CD4-positive, alpha-beta T cell treated with Interleukin-4 for 1 hour (primary cell): Measurements from ENCODE around the gene GRK6.

ENCODE experiments used
- DNase-seq, 2 donors: peaks; one replicate each; pipeline ENCODE4 v3.0.0-alpha.2; 2020 to 2022

GRK6 gene

DNA sequence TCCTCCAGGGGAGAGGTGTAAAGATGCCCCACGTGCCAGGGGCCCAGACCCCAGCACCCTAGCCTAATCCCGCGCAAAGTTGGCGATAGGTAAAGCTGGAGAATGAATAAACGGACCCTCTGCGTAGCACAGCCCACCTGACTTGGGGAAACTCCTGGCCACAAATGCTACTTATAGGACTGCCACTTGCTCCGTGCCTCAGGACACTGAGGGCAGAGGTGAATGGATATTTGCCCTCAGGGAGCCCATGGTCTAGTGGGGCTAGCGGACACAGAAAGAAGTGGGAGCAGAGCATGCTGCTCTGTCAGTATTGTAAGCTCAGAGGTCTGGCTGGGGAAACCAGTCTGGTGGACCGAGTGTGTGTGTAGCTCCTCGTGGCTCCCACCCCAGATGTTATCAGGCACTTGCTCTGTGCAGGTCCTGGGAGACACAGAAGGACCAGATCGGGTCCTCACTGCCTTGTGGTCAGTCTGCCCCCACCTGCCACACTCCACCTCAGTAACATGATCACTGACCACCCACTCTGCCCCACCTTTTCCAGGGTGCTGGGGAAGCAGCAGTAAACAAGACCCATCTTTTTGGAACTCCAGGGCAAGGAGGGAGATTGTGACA, 841 bp downstream of the GRK6 start:
- DNase-seq: no peak

DNA sequence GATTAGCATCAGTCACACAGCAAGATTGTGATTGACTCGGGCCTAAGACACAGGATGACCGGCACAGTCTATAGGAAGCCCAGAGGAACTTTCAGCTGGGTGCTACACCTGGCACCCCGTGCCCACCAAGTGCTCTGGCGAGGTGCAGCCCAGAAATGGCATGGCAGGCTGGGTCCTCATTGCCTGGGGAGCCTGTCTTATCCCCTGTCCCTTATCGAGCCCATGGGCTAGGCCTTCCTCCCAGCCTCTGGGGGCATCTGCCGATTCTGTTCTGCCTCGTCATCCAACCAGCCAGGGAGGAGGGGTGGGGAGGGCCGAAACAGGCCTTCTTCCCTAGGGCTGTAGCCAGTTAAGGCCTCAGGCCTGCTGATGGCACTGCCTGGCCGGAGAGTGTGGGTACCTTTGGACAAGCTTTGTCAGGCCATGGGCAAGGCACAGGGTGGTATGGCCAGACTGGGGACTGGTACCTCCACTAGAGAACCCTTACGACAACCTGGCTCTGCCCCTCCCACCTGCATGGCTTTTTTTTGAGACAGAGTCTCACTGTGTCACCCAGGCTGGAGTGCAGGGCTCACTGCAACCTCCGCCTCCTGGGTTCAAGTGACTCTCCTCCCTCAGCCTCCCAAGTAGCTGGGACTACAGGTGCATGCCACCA, 1.6 kb downstream of the GRK6 start:
- peak in 1 of 2 donors; percentile 44 for DNase-seq

DNA sequence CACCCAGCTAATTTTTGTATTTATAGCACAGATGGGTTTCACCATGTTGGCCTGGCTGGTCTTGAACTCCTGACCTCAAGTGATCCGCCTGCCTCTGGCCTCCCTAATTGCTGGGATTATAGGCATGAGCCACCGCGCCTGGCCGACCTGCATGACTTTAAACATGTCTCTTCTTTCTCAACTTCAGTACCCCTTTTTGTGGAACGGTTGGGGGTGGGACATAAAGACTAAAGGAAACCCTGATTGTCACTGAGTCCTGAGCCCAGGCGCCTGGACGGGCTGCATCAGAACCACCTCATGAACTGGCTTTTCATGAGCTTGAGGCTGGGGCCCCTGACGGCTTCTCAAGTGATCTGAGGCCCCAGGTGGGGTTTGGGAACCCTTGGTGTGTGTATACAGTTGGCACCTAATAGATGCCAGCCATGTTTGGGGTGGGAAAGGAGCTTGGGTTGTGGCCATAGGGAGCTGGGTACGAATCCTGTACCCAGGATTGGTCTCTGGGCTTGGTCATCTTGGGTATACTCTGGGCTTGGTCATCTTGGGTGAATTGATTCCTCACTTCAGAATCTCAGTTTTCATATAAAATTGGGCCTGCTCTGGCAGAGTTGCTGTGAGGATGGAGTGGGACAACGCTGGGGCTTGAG, 2.2 kb downstream of the GRK6 start:
- DNase-seq: no peak

DNA sequence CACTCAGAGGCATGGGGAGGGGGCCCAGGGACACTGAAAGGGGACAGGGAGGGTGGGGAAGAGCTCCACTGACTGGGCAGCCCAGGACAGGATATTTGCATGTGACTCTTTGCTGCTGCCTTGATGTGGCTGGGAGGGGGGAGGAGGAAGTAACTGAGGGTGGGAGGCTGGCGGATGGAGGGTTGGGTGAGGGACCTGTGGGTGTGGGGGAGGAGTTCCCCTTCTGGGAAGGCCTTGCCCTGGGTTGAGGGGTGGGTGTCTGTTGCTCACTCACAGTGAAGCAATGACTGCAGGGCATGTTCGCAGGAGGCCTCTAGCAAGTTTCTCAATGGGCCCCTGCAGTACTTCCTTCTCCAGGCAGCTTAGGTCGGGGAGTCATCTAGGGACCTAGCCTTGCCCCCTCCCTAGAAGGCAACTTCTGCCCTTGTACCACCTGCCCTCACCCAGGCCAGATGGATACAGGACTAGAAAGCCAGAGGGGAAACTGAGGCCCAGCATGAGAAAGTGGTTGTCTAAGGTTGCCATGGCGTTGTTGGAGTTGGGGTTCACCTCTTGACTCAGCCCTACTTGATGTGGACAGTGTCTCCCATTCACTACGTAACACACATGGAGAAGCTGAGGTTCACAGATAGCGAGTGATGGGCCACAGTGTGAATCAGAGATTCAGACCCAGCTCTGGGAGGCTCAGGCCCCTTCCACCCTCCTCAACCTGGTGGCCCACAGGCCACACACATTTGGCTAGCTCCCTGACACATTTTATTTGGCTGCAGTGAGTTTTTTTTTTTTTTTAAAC, 3.0 kb downstream of the GRK6 start:
- peak; percentile 89 to 92 for DNase-seq

DNA sequence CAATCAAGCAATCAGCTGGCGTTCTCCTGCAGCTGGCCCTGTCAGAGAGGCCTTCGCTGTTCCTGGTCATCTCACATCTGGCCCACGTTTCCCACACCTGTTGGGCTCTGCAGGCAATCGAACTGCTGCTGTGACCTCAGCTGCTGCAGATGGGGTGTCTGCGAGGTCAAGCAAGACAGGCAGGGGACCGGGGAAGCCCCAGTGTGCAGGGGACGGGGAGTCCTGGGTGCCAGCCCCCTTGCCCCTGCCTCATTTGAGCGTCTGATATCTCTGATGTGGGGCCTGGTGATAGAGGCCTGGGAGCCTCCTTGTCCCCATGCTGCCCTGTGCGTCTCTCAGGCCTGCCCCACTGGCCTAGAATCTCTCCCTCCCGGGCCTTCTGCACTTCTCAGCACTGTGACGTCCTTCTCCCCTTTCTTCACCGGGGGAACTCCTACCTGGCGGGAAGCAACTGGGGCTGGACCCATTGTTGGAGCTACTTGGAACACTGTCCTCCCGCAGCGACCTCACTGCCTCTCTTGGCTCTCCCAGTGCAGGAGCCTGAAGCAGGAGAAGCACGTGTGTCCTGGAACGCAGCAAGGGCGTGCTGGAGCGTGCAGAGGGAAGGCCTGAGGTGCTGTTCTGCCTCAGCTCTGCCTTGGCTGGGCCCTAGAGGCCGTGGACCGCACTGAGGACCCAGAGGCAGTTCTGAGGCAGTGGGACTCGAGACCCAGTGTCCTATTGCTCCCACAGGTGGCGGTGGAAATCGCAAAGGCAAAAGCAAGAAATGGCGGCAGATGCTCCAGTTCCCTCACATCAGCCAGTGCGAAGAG, 3.9 kb downstream of the GRK6 start:
- no peak for DNase-seq

DNA sequence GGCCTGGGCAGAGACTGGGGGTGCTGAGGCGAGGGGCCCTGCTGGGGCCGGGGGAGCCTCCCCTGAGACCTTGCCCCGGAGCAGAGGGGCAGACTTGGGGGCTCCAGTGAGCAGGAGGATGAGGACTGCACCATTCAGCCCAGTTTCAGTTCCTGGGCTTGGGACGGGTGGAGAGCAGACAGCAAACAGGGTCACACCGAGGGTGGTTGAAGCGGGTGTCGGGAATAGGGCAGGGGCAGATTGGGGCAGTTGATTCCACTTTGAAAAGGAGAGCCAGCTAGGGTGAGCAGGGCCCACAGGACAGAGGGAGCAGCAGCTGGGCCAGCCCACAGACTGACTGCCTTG, 4.5 kb downstream of the GRK6 start:
- DNase-seq: no peak

DNA sequence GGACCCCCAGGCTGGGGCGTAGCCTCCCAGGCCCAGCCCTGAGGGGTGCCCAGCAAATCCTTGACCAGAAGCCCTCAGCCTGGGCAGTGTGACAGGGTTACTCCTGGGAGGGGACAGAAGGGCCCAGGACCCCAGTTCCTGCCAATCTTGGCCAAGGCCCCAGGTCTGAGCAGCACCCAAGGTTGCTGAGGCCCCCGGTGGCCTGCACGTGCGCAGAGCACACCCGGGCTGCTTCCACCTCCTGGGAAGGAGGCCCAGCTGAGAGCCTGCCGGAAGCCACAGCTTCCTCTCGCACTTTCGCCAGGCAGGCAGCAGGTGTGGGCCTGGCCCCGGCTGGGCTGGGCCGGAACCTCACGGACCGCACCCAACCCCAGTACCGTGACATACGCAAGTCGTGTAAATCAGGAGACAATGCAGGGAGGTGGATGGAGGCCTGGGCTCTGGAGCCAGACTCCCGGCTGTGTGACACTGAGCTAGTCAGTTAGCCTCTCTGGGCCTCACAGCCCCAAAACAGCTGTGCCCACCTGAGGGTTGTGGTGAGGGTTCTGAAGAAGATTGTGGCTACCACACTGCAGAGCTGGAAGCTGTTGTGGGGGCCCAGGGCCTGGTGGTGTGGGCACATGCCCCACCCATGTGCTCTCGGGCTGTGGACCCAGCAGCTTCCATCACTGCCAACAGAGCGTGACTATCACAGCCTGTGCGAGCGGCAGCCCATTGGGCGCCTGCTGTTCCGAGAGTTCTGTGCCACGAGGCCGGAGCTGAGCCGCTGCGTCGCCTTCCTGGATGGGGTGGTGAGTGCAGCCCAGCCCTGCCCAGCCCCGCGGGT, 5.1 kb downstream of the GRK6 start:
- peak; percentile 88 to 89 for DNase-seq

DNA sequence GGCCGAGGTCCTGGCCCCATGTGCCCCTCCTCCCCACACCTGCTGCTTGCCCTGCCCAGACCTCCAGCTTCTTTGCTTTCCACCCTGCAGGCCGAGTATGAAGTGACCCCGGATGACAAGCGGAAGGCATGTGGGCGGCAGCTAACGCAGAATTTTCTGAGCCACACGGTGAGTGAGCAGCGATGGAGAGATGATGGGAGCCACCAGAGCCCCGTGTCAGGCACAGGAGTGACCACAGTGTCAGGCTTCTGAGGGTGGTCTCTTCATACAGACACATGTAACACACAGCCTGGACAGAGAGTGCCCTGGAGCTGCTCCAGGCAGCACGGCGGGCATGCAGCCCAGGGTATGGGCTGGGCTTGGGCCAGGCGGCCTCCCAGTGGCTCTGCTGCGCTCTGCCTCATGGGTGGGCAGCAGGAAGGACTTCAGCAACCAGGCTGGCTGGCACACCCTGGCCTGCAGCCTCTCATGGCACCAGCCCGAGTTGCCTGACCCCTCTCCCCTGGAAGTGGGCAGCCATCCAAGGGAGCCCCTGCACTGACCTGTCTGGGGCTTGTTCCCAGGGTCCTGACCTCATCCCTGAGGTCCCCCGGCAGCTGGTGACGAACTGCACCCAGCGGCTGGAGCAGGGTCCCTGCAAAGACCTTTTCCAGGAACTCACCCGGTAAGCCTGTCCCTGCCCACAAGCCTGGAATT, 5.8 kb downstream of the GRK6 start:
- no peak for DNase-seq

DNA sequence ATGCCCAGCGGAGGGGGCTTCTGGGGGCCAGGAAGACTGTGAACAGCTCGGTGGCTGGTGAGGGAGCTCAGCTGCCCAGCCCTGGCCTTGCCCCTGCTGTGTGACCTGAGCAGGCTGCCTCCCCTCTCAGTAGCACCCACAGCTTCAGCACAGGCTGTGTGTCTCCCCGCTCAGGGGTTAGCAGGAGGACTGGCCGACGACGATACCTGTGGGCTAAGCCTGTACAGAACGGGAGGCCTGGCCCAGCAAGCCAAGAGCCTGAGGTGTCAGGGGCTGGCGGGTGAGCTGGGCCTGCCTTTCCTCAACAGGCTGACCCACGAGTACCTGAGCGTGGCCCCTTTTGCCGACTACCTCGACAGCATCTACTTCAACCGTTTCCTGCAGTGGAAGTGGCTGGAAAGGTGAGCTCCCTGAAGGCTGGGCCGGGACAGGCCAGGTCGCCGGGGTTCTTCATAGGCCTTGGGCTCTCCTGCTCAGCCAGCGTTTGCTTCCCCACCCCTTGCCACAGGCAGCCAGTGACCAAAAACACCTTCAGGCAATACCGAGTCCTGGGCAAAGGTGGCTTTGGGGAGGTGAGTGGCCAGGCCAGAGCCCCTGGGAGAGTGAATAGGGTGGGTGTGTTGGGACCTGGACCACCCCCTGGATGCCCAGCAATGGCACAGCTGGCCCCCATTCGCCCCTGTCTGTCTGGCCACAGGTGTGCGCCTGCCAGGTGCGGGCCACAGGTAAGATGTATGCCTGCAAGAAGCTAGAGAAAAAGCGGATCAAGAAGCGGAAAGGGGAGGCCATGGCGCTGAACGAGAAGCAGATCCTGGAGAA, 6.6 kb downstream of the GRK6 start:
- no peak for DNase-seq

DNA sequence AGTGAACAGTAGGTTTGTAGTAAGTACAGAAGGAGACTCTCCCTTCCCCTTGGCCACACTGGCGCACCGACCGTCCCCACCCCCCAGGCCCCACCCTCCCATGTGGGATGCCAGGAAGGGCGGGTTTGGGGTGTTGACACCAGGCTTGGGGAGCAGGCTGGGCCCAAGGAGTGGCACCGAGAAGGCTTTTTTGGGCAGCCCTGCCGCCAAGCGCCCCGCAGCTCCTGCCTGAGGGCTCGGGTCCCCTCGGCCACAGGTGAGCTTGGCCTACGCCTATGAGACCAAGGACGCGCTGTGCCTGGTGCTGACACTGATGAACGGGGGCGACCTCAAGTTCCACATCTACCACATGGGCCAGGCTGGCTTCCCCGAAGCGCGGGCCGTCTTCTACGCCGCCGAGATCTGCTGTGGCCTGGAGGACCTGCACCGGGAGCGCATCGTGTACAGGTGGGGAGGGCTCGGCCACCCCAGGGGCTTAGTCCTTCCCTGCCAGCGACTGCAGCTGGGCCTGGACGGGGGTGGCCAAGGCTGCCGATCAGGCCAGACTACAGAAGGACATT, 7.3 kb downstream of the GRK6 start:
- no peak for DNase-seq

DNA sequence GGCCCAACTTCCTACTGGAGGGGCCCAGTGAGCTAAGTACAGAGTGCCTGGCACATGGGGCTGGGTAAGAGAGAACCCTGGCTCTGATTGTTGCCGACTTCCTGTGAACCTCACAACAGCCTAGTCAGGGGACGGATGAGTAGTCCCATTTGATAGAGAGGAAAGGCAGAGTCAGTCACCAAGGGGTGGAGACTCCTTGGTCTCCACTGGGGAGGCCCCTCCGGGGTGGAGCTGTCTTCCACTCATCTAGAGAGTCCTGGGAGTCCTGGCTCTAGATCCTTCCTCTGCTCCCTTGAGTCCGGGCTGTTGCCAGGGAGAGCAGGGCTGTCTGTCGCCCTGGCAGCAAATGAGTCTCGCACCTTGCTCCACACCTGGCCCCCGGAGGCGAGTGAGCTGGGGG, 8.0 kb downstream of the GRK6 start:
- DNase-seq: peak; percentile 29 to 64

DNA sequence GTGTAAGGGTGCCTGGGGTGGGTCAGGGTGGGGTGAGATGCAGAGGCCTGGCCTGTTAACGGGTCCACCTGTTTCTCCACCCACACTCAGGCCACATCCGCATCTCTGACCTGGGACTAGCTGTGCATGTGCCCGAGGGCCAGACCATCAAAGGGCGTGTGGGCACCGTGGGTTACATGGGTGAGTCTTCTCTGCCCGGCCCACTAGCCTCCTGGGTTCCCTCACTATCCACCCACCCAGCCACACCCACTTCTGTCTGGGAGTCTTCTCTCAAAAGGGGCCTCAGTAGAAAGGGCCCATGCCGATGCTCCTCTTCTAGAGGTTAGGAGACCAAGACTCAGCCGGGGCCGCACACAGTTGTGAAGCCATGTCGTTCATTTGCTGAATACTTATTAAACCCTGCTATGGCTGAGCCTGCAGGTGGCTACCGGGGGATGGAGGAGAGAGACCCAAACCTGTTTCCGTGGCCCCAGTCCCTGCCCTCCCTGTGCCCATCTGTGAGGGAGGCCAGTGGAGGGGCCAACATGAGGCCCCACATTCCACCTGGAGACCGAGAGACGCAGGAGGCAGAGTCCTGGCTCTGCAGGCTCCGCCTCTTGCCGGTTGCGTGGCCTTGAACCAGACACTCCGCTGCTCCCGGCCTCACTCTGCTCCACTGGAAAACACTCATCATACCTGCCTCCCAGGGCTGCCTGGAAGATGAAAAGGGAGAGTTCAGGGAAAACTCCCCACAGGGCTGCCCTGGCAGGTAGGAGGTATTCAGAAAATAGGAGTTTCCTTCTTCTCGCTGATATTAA, 8.7 kb downstream of the GRK6 start:
- DNase-seq: no peak

DNA sequence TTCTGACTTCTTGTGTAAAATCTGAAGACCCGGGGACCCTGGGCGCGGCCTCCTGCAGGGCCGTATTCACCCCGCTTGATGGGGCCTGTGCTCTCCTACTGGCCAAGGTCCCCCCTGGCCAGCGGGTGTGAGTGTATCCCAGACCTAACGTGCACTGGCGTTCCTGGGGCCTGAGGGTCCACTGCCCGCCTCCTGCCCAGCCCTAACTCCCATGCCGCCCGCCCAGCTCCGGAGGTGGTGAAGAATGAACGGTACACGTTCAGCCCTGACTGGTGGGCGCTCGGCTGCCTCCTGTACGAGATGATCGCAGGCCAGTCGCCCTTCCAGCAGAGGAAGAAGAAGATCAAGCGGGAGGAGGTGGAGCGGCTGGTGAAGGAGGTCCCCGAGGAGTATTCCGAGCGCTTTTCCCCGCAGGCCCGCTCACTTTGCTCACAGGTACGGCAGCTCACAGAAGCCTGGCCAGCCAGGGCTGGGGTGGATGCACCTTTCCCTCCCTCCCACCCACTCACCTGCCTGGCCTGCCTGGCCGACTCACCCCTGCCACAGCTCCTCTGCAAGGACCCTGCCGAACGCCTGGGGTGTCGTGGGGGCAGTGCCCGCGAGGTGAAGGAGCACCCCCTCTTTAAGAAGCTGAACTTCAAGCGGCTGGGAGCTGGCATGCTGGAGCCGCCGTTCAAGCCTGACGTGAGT, 9.5 kb downstream of the GRK6 start:
- no peak for DNase-seq

DNA sequence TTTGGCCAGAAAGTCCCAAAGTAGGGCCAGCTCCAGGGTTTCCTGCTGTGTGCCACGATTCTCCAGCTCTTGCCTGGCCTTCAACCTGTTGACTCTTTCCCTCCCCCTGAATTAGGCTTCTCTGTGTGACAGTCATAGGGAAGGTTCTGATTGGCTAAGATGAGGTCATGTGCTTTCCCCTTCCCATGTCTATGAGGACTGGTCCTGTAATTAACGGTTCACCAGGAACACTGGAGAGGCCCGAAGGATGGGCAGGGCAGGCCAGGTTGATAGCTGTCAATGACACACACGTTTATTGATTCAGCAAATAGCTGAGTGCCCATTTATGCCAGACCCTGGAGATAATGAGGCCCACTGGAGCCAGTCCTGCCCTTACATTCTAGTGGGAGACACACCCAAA, 11.1 kb downstream of the GRK6 start:
- no peak for DNase-seq

DNA sequence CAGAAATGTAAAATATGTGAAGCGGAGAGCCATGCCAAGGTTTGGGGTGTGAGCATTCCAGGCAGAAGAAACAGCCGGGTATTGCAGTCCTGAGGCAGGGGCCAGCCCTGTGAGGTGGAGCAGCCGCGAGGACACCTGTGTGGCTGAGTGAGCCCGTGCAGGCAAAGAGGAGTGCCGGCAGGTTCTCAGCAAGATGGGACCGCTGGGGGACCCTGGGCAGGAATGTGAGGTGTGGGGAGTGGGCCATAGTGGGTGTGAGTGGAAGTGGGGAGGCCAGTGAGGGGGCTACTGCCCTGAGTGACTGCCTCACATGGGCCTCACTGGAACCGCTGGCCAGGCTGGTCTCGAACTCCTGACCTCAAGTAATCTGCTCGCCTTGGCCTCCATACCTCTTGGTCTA, 12.0 kb downstream of the GRK6 start:
- DNase-seq: no peak

DNA sequence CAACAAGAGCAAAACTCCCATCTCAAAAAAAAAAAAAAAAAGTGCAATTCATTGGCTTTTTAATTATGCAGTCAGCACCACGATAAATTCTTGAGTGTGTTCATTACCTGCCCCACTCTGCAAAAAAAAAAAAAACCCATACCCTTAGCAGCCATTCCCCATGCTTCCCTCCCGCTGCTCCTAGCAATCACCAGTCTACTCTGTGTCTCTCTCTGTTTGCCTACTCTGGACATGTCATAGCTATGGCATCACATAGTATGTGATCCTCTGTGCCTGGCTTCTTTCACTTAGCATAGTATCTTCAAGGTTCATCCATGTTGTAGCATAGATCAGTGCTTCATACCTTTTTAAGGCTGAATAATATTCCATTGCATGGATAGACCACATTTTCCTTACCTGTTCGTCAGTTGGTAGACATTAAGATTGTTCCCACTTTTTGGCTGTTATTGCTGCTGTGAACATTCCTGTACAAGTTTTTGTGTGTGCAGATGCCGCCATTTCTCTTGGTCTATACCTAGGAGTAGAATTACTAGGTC, 13.1 kb downstream of the GRK6 start:
- DNase-seq: no peak

DNA sequence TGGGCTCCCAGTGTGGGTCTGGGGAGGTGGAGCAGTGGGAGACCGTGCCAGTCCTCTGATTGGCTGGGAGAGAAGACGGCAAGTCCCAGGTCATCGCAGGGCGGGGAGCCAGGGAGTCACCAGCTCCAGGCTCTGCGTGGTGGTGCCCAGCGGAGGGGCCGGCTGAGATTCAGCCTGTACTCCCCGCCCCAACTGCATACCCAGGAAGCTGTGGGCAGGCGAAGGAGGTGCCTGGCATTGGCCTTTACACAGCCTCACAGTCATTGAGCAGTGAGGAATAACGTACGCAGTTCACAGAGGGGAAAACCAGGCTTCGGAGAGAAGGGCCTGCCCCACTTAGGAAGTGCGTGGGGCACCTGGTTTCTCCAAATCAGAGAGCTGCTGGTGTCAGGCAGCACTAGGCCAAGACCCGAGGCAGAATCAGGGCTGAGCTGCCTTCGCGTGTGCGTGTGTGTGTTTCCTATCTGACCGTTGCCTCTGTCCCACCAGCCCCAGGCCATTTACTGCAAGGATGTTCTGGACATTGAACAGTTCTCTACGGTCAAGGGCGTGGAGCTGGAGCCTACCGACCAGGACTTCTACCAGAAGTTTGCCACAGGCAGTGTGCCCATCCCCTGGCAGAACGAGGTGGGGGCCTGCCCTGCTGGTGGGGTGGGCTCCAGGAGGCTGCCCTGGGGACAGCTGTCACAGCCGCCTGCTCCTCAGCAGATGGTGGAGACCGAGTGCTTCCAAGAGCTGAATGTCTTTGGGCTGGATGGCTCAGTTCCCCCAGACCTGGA, 13.9 kb downstream of the GRK6 start:
- peak; percentile 51 to 76 for DNase-seq
